ENCODE results near the gene DPM1.

DNA sequence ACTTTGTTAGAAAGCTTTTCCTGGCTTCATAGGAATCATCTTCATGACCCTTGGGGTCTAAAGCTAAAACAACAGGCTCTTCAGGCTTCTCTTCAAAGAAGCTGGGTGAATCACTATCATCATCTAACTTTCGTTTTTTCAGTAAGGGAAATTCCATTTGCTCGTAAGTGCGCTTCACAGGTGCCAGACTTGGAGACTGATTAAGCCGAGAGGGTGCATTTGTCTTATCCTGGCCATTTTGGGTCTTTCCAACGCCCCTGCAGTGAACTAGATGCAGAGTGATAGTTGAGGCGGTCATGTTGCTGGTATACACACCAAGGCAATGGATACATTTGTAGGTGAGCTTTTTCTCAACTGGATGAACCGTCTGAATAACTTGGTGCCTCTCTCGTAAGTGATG is 65.9 kb downstream of the DPM1 start:
- TF ChIP-seq EZH2 (IDR thresholded peaks at IDR 0.05; ENCODE audit: low read depth): no peak
- TF ChIP-seq, protein P1, sequence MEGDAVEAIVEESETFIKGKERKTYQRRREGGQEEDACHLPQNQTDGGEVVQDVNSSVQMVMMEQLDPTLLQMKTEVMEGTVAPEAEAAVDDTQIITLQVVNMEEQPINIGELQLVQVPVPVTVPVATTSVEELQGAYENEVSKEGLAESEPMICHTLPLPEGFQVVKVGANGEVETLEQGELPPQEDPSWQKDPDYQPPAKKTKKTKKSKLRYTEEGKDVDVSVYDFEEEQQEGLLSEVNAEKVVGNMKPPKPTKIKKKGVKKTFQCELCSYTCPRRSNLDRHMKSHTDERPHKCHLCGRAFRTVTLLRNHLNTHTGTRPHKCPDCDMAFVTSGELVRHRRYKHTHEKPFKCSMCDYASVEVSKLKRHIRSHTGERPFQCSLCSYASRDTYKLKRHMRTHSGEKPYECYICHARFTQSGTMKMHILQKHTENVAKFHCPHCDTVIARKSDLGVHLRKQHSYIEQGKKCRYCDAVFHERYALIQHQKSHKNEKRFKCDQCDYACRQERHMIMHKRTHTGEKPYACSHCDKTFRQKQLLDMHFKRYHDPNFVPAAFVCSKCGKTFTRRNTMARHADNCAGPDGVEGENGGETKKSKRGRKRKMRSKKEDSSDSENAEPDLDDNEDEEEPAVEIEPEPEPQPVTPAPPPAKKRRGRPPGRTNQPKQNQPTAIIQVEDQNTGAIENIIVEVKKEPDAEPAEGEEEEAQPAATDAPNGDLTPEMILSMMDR (conservative IDR thresholded peaks at IDR 0.05): no peak

Data from PC-9 (cell line).